NCI-H345 (cell line): ENCODE measurements around the gene VWCE.
A peak's percentile ranks its signal among the peaks of the same experiment; 100 is the strongest.

Source experiments
- DNase-seq: peaks from one replicate; lab custom pipeline; 2025; lab: John Stamatoyannopoulos, UW

The VWCE gene

GRCh38 chr11:61281581-61282250 lies 13.4 kb downstream of the VWCE start:
- no peak for DNase-seq

GRCh38 chr11:61280883-61281580 lies 14.1 kb downstream of the VWCE start:
- no peak for DNase-seq

GRCh38 chr11:61279934-61280659 lies 15.0 kb downstream of the VWCE start:
- DNase-seq: no peak

DNA sequence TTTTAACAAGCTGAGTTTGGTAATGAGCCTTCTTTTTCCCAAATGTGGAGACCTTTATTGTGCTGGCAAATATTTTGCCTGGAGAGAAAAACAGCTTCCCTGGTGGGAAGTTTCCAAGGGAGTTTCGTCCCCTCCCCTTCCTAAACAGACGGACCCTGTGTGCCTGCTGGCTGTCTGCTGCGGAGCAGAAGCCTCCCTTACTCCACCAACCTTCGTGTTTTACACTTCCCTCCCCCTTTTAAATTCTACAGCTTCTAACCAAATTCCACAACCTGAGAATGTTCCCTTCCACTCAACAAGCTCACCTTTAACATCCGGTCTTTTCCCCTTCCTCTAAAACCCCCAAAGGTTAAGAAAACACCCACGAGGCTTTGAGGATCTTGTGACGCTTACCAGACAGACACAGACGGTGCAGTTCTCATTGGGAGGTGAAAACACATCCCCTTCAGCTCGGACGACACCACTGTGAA lies 17.1 kb downstream of the VWCE start:
- no peak for DNase-seq

GRCh38 chr11:61277186-61278000 lies 17.7 kb downstream of the VWCE start:
- DNase-seq: no peak

DNA sequence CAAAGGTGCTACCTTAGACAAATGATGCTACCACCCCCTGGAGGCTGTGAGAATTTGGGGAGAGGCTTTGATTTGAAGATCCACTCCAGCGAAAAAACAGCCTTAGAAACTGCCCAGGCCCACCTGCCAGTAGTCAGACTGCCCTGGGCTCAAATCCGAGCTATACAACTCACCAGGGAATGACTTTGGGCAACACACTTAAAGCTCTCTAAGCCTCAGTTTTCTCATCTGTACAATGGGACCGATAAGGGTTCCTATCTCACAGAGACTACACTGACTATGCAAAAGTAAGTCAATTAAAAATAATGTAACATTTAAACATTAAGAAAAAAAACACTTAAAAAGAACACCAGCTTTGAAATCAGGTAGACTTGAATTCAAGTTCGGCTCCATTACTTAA lies 19.9 kb downstream of the VWCE start:
- no peak for DNase-seq

DNA sequence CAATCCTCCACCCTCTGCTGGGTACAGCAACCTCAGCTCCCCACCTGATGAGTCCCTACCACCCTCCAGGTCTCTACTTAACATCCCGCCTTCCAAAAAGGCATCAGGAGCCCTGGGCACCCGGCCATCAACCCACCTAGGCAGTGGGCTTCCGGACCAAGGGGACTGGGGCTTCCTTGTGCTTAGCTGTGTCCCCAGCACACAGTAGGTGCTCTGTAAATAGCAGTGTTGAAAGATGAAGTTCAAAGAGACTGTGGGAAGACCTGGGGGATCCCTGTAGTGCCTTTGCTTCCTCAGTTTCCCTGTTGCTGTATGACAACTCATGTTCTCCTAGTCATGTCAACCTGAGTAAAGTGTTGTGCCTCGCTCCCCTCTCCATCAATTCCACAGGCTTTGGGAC lies 21.0 kb downstream of the VWCE start:
- no peak for DNase-seq

GRCh38 chr11:61273178-61274078 lies 21.7 kb downstream of the VWCE start:
- peak; percentile 71 for DNase-seq

DNA sequence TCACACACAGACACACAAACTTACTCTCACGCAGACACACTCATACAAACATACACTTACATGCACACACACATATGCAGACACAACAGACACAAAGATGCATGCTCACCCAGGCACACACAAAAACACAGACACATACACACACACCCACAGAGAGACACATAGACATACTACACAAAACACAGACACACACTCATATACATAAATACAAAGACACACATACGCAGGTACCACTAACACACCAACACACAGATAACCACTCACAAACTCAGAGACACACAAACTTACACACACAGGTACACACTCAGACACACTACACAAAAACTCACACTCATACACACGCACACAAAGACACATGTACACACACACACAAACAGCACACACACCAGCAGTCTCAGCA lies 22.4 kb downstream of the VWCE start:
- no peak for DNase-seq

GRCh38 chr11:61270354-61271076 lies 24.6 kb downstream of the VWCE start:
- DNase-seq: no peak

DNA sequence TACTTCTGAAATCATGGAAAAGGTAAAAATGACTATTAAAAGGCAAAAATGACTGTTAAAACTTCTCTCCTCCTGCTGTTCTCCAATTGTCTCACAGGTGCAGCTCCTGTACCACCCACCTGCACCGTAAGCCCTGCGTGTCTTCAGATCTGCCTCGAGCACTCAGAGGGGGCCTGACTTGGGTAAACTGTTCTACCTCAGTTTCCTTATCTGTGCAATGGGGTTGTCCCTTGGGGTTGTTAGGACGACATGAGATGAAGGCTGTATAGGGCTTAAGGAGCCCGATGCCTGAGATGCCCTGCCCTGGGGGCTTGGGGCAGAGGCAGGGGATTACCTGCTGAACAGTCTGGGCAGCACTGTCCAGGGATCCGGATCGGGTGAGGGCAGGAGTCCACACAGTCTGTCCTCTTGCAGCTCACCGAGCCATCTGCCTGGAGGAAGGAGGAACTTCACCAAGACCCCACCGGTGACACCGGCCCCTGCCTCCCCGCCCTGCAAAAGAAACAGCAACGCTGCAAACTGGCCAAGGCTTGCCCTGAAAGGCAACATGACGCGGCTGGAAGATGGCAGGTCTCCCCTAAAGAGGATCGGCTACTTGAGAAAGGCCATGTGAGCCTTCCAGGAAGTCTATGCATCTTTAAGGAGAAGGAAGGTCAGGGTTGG lies 26.4 kb downstream of the VWCE start:
- no peak for DNase-seq

DNA sequence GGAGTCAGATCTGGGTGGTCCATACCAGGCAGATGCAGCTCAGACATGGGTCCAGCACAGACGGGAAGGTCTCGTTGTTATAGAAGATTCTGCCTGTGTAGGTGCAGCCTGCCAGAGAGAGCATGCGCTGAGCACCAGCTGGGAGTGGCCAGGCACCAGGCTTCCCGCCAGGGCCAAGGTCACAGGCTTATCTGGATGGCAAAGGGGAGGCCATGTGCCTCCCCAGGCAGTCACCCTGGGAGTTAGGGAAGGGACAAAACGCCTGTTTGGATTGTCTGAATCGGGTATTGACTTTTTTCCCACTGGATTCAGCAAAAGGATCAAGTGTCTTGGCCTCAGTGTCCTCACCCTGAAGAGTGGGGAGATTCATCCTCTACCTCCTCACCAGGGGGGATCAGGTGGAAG lies 27.7 kb downstream of the VWCE start:
- no peak for DNase-seq

DNA sequence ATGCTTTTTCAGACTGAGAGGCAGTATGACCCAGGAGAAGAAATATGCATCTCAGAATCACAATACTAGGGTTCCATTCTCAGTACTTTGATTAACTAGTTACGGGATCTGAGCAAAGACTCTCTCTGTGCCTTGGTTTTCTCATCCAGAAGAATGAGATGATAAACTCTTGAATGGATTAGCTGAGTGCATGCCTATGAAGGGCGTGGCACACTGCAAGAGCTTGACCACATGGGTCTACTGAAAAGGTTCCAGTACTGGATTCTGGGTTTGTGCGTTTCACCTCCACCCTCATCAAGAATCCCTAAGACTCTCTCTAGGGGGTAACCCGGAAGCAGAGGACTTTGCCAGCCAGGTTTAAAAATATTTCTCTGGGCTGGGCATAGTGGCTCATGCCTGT lies 28.5 kb downstream of the VWCE start:
- no peak for DNase-seq

DNA sequence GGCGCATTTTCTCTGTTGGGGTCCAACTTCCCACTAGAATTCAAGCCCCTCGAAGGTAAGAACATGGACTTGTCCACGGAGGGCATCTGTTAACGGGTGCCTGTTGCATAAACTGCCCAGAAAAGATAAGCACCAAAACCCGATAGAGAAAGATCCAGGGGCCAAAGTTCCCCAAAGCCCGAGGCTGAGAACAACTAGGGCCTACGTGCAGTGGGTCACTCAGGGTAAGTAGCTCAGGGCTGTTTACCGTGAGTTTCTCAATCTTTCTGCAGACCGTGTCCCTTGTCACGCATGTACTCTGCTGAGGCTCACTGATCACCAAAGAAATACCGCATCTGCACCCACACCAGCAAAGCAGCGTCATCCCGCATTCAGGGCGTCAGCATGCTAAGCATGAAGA lies 29.8 kb downstream of the VWCE start:
- DNase-seq: no peak

DNA sequence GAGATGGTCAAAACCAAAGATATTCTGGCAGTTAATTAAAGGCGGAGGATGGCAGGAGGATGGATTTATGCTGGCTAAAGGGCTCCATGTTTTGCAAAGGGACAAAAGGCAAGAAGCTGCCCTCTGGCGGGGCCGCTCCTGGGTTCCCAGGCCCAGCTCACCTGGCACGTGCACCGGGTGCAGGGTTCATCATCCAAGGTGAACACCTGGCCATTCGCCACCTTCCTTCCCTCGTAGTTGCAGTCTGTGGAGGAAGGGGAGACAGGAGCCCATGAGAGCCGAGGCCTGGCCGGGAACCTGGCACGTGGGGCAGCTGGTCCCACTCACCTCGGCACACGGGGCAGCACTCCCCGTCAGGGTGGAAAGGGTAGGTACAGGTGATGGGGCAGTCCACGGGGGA lies 30.3 kb downstream of the VWCE start:
- DNase-seq: no peak

DNA sequence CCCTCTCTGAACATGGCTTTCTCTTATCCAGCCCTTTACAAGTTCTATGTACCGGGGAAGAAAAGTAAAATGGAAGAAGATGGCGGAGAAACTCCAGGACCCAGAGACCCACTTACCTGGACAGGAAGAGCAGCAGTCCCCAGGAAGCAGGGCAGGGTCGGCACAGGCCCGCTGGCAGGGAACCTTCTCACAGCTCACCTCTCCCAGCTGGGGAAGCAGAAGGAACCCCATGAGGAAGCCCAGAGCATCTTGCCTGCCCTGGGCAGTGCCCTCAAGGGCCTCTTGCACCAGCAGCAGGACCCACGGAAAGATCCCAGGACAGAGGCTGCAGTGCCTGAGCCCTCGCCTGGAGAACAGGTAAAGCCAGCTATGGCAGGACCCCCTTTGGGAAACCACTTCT lies 30.7 kb downstream of the VWCE start:
- DNase-seq: no peak

- no peak for DNase-seq
Measured at GRCh38 chr11:61259363-61259762, 35.8 kb downstream of the VWCE start.

DNA sequence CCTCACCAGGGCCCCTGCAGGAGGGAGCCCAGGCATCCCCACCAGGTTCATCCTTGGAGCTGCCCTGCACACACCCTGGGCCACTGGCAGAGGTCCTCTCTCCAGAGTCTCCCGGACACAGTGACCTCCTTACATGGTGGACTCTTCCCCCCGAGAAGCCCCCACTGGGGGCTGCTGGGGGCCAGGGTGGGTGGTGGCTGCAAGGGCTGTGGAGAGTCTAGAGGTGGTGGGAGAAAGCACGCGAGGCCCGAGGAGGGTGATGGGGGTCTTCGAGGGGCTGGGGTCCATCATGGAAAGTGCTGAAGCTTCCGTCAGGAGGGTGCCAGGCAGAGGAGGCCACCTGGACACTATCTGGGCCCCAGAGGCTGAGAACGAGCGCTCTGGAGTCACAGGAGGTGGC lies 36.6 kb downstream of the VWCE start:
- DNase-seq: no peak

DNA sequence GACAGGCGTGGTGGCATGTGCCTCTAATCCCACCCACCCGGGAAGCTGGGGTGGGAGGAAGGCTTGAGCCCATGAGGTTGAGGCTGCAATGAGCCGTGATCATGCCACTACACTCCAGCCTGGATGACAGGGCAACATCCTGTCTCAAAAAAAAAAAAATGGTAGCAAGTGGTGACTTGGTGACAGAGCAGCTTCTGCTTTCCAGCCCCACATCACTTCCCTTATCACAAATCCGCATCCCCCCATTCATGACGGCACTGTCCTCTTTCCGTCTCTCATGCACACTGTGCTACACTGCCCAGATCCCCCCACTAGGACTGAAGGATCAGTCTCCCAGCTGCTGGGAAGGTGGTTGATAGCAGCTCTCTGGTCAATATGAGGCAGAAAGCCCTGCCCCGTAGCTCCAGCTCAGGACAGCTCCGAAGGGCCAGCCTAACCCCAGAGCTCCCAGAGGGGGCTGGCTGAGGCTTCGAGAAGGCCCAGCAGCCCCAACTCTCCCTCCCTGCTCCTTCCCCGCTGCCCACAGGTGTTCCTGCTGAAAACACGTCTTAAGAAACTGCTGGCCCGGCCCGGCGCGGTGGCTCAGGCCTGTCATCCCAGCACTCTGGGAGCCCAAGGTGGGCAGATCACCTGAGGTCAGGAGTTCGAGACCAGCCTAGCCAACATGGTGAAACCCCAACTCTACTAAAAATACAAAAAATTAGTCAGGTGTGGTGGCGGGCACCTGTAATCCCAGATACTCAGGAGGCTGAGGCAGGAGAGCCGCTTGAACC lies 38.2 kb downstream of the VWCE start:
- no peak for DNase-seq
